Body of pancreas (tissue), 4 donors: Measurements from ENCODE around the gene RNF41. TPM values are rescaled to one million over a fixed set of nuclear protein-coding genes. Genes with fewer than 3 reads are reported as not detected.

Experiments used
- ATAC-seq: fragments of 150-250 bp; one replicate; pipeline ENCODE4 v1.9.1; 2016
- DNase-seq, 4 donors: peaks; one replicate each; pipeline ENCODE4 v3.0.0-alpha.2; 2019
- H3K27ac ChIP-seq, 4 donors: fragments of 200-600 bp; sonication (generic); 1 replicate in 3 of 4; 2 replicates in 1 of 4; pipeline versions ENCODE4 v1.5.1 to v1.6.1; 2016 to 2019; ENCODE audit warnings: mild to moderate bottlenecking in 1 of 4, mixed read lengths in 1 of 4, moderate library complexity in 1 of 4
- H3K27me3 ChIP-seq, 2 donors: fragments of 200-600 bp; sonication (generic); one replicate each; pipeline ENCODE4 v1.6.0; 2016; ENCODE audit warnings: mild to moderate bottlenecking in 1 of 2
- H3K36me3 ChIP-seq, 2 donors: fragments of 200-600 bp; sonication (generic); replicated peaks in 1 of 2; 2 replicates each; pipeline ENCODE4 v1.5.1; 2016; ENCODE audit warnings: low read depth in 2 of 2; ENCODE audit not compliant: insufficient read depth in 1 of 2
- H3K4me1 ChIP-seq: fragments of 200-600 bp; sonication (generic); one replicate; pipeline ENCODE4 v1.6.0; 2016
- H3K4me3 ChIP-seq, 2 donors: fragments of 200-600 bp; sonication (generic); 1 replicate in 1 of 2; 2 replicates in 1 of 2; pipeline ENCODE4 v1.5.1; 2016 to 2019
- H3K9me3 ChIP-seq, 3 donors: fragments of 200-600 bp; sonication (generic); 1 replicate in 2 of 3; 2 replicates in 1 of 3; pipeline ENCODE4 v1.5.1; 2016
- POLR2A ChIP-seq, 3 donors: fragments of 450-650 bp; IDR thresholded peaks; one replicate each; pipeline ENCODE4 v1.6.1; 2016; ENCODE audit warnings: antibody characterized with exemption in 3 of 3, mild to moderate bottlenecking in 2 of 3
- WGBS, 2 donors: methylation state at CpG; one replicate each; pipeline ENCODE4 v1.1.5; 2017; 5-methylcytosine and 5-hydroxymethylcytosine counted together
- intact Hi-C: fragments of 100-400 bp; cut with DNase I; formaldehyde crosslinking; loops from one replicate; pipeline ENCODE4 v1.15.1; 2023
- total RNA-seq, 2 donors: library from RNA; depleted of rRNA; stranded (reverse); fragments of >200 nt; gene quantifications; one replicate each; pipeline ENCODE4 v1.1.0, GENCODE V29; 2016
- TF ChIP-seq, protein P1 (sequence below), 7 experiments: fragments of 450-650 bp in 4 of 7; fragments of 200-600 bp in 3 of 7; sonication (generic) in 3 of 7; IDR thresholded peaks; one replicate each; pipeline ENCODE4 v1.5.1; 2016 to 2019; ENCODE audit warnings: antibody characterized with exemption in 7 of 7

Gene RNF41
- total RNA-seq, 2 donors from 2014 or later, result 13.2 TPM

DNA sequence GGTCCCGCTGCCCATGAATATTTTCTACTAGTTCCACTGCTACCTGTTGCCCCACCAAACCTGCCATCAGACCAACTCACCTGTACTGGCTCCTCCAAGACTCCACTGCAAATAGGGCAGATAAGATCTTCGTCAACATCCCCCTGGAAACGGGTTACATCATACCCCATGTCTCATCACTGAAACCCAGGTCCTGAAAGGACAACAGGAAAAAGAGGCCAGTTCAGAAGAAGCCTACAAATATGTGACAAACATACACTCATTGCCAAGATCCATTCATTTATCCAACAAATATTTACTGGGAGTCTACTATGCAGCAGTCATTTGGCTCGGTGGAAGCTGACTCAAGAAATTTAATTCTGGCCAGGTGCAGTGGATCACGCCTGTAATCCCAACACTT lies 7.8 kb downstream of the RNF41 start:
- peaks cover 12 to 27% of the 10 kb centered on the region in 2 donors for H3K36me3 ChIP-seq

DNA sequence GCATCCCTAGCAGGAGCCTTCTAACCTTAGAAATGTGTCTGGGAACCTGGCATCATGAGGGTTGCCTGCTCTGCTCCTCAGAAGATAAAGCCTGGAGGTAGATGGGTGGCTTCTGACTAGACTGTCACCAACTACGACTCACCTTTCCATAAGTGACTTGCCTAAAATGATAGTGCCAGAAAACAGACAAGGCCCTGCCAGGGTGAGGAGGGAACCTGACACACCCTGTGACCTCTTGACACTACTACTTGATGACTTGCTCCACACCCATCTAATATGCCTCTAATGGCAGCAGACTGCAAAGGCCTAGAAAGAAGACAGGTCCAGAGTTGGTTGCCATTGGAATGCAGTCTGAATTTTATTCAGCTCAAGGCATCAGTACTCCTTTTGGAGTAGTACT lies 9.4 kb downstream of the RNF41 start:
- 75% methylated on average over 1 of the region's 1 CpG for WGBS, 2 donors

More for the DNA sequence above, 7.8 kb downstream of the RNF41 start:
- TF ChIP-seq, protein P1, sequence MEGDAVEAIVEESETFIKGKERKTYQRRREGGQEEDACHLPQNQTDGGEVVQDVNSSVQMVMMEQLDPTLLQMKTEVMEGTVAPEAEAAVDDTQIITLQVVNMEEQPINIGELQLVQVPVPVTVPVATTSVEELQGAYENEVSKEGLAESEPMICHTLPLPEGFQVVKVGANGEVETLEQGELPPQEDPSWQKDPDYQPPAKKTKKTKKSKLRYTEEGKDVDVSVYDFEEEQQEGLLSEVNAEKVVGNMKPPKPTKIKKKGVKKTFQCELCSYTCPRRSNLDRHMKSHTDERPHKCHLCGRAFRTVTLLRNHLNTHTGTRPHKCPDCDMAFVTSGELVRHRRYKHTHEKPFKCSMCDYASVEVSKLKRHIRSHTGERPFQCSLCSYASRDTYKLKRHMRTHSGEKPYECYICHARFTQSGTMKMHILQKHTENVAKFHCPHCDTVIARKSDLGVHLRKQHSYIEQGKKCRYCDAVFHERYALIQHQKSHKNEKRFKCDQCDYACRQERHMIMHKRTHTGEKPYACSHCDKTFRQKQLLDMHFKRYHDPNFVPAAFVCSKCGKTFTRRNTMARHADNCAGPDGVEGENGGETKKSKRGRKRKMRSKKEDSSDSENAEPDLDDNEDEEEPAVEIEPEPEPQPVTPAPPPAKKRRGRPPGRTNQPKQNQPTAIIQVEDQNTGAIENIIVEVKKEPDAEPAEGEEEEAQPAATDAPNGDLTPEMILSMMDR (IDR thresholded peaks at IDR 0.05), result no peak
- no peak for TF ChIP-seq POLR2A (IDR thresholded peaks at IDR 0.05)
- ATAC-seq (no peak), DNase-seq (no peak)
- peaks cover 7% of the 10 kb centered on the region for H3K4me1 ChIP-seq
- 75 to 80% methylated on average over 5 of the region's 5 CpGs for WGBS, 2 donors
- no peaks in the 10 kb centered on the region for H3K27me3 ChIP-seq
- H3K4me3 ChIP-seq, result no peak overlapping the region
- no peak overlapping the region for H3K27ac ChIP-seq
- intact Hi-C loops, result loop anchor here (10.0 kb wide), 1 partner anchor 61 kb away; no protein-coding TSS in a partner anchor
- H3K9me3 ChIP-seq, result no peaks in the 10 kb centered on the region

DNA sequence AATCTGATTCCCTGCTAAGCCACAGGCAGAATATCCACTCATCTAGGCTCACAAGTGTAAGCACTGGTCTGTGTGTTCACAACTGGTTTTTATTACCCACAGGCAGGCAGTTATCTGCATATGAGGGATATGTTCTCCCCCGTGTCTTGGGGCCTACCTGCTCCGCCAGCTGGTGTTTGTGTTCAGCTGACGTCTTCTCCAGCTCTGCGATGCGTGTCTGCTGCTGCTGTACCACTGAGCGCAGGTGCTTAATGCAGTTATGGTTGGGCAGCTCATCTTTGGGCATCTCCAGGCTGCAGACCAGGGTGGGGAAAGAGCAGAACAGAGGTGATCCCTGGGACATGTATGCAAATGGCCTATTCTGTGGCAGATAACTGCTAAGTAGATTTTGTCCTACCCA lies 13.7 kb downstream of the RNF41 start:
- WGBS, 2 donors, result 89 to 100% methylated on average over 1 to 6 of the region's 6 CpGs
- Histone ChIP-seq H3K9me3 (no peaks in the 10 kb centered on the region), H3K27ac (no peak overlapping the region), H3K4me1 (no peaks in the 10 kb centered on the region), H3K36me3 (peaks cover 4 to 36% of the 10 kb centered on the region in 2 donors), H3K4me3 (no peak overlapping the region), H3K27me3 (no peaks in the 10 kb centered on the region)
- TF ChIP-seq, protein P1 (IDR thresholded peaks at IDR 0.05), result no peak
- no peak for TF ChIP-seq POLR2A (IDR thresholded peaks at IDR 0.05)
- ATAC-seq (no peak), DNase-seq (no peak)
- intact Hi-C loops, result no loop called here

More for the DNA sequence above, 9.4 kb downstream of the RNF41 start:
- H3K9me3 ChIP-seq, result no peaks in the 10 kb centered on the region
- peaks cover 12 to 33% of the 10 kb centered on the region in 2 donors for H3K36me3 ChIP-seq
- peaks cover 7% of the 10 kb centered on the region for H3K4me1 ChIP-seq
- H3K27me3 ChIP-seq, result no peaks in the 10 kb centered on the region
- ATAC-seq (no peak), DNase-seq (no peak)
- H3K4me3 ChIP-seq, result no peak overlapping the region
- no peak overlapping the region for H3K27ac ChIP-seq
- intact Hi-C loops, result loop anchor here (10.0 kb wide), 1 partner anchor 62 kb away; no protein-coding TSS in a partner anchor
- TF ChIP-seq, protein P1 (IDR thresholded peaks at IDR 0.05), result no peak
- no peak for TF ChIP-seq POLR2A (IDR thresholded peaks at IDR 0.05)

DNA sequence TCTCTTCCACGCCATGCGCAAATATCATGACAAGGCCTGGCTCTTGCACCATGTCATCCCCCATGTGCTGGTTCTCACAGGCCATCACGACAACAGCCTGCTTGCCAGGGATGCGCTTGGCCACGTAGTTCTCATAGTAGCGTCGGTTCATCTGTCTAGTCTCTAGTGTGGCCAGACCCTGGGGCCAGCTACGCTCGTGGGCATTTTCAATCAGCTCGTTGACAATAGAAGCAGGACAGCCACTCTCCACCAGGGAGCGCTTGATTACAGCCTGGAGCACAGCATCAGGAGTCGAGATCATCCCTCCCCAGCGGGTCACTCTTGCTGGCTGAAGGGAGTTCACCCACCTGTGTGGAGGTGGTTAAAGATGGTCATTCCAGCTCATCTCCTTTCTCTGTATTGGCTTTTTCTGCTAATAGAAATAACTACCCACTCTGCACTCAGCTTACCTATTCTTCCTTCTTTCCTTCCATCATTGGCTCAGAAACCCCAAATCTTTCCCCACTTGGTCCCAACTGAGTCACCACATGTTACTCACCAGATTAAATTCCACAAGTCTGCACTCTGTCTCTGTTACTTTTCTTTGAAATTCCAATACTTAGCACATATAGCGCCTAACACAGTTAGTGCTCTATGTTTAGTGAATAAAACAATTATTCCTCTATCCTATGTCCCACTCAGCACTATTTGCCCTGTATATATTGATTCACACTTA lies 15.1 kb downstream of the RNF41 start:
- no peaks in the 10 kb centered on the region for H3K27me3 ChIP-seq
- intact Hi-C loops, result no loop called here
- H3K4me3 ChIP-seq, result no peak overlapping the region
- 57 to 63% methylated on average over 8 to 14 of the region's 14 CpGs for WGBS, 2 donors
- DNase-seq, result peak; percentile 60 to 77 (median 70)
- TF ChIP-seq POLR2A (IDR thresholded peaks at IDR 0.05), result no peak
- TF ChIP-seq, protein P1 (IDR thresholded peaks at IDR 0.05), result peak; percentile 10 to 72 (median 48)
- no peak overlapping the region for H3K27ac ChIP-seq
- H3K4me1 ChIP-seq, result no peaks in the 10 kb centered on the region
- H3K36me3 ChIP-seq, result peaks cover 0 to 27% of the 10 kb centered on the region in 2 donors
- ATAC-seq, result peak; percentile 77
- H3K9me3 ChIP-seq, result no peaks in the 10 kb centered on the region

DNA sequence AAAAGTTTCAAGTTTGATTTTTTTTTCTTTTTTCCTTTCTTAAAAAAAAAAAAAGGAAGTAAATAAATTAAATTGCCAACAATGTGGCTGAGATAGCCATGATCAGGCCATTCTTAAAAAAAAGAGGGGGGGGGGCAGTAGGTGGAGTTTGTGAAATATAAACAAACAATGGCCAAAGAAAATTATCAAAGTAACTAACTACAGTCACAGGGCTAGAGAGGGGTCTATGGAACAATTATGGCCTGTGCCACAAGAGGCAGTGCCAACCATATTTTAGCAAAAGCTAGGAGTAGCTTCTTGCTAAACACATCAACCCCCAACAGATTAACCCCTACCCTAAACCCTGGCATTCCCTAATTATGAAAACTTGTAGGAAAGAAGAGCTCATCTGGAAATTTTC lies 16.3 kb downstream of the RNF41 start:
- no peak overlapping the region for H3K27ac ChIP-seq
- ATAC-seq (no peak), DNase-seq (no peak)
- no peak overlapping the region for H3K4me3 ChIP-seq
- H3K9me3 ChIP-seq, result no peaks in the 10 kb centered on the region
- intact Hi-C loops, result no loop called here
- H3K36me3 ChIP-seq, result peaks cover 0 to 27% of the 10 kb centered on the region in 2 donors
- TF ChIP-seq, protein P1 (IDR thresholded peaks at IDR 0.05), result no peak
- no peak for TF ChIP-seq POLR2A (IDR thresholded peaks at IDR 0.05)
- H3K27me3 ChIP-seq, result no peaks in the 10 kb centered on the region
- no peaks in the 10 kb centered on the region for H3K4me1 ChIP-seq
